Panc1 (cell line): ENCODE results near the gene SLC22A23. TPM values are rescaled to one million over a fixed set of nuclear protein-coding genes. Genes with fewer than 3 reads are reported as not detected.
"Not testable (repeated sequence)": the region's sequence is repeated elsewhere in the genome, so short reads cannot be mapped to it uniquely, and the experiment has no call there.

ENCODE experiments used
- ATAC-seq: fragments of 200-7000 bp; cut with Tn5 transposase; 2 replicates; pipeline ENCODE4 v1.9.1; 2020; ENCODE audit warnings: mild to moderate bottlenecking, moderate library complexity
- BruUV-seq: library from RNA; stranded (reverse); fragments of 400-500 nt; replicated peaks from 2 replicates; lab custom pipeline; 2021; lab: Mats Ljungman, UMichigan
- CTCF ChIA-PET: fragments of 300-600 bp; sonication (Branson Sonifier 250); formaldehyde crosslinking; loops from one replicate; lab custom pipeline; 2022; ENCODE audit warnings: antibody characterized with exemption; lab: Charles Lee
- POLR2A ChIA-PET: fragments of 300-600 bp; sonication (Branson Sonifier 250); formaldehyde crosslinking; loops from one replicate; lab custom pipeline; 2022; ENCODE audit warnings: antibody characterized with exemption; lab: Charles Lee
- DNase-seq: peaks from one replicate; pipeline ENCODE4 v3.0.0-alpha.2; 2010; ENCODE audit warnings: low read depth, low spot score
- H3K27ac ChIP-seq: 2 replicates; pipeline ENCODE4 v1.5.1; 2011; ENCODE audit warnings: mild to moderate bottlenecking, low read length, inconsistent platforms
- H3K27me3 ChIP-seq: fragments of 200-500 bp; sonication (Bioruptor generic); 2 replicates; pipeline ENCODE4 v1.6.0; 2014; ENCODE audit warnings: low read length, inconsistent platforms; ENCODE audit not compliant: control insufficient read depth, insufficient read depth
- H3K36me3 ChIP-seq: fragments of 200-500 bp; sonication (Bioruptor generic); 2 replicates; pipeline ENCODE4 v1.5.1; 2014; ENCODE audit warnings: inconsistent platforms, mild to moderate bottlenecking, low read length, moderate library complexity; ENCODE audit not compliant: control insufficient read depth, insufficient read depth
- H3K4me1 ChIP-seq: 2 replicates; pipeline ENCODE4 v1.5.1; 2011; ENCODE audit warnings: inconsistent platforms, mild to moderate bottlenecking, low read length, moderate library complexity; ENCODE audit not compliant: control insufficient read depth, insufficient read depth
- H3K4me3 ChIP-seq, 2 experiments: 2 replicates each; pipeline ENCODE4 v1.5.1; 2011 to 2012; ENCODE audit warnings: low read depth in 2 of 2, low read length in 2 of 2, mild to moderate bottlenecking in 2 of 2, inconsistent platforms in 1 of 2, moderate library complexity in 1 of 2
- H3K9me3 ChIP-seq: fragments of 200-500 bp; sonication (Bioruptor generic); 2 replicates; pipeline ENCODE4 v1.5.1; 2014; ENCODE audit warnings: low read depth, mild to moderate bottlenecking, inconsistent platforms, low read length, moderate library complexity; ENCODE audit not compliant: control insufficient read depth, insufficient read depth
- CTCF ChIP-seq: fragments of 450-650 bp; IDR thresholded peaks from 2 replicates; pipeline ENCODE4 v1.5.1; 2017; ENCODE audit warnings: mild to moderate bottlenecking
- POLR2AphosphoS5 ChIP-seq: IDR thresholded peaks from 2 replicates; pipeline ENCODE4 v1.6.1; 2012; ENCODE audit warnings: mild to moderate bottlenecking, low read depth, low read length, moderate library complexity
- SIN3A ChIP-seq: IDR thresholded peaks from 2 replicates; pipeline ENCODE4 v1.6.1; 2012; ENCODE audit warnings: low read depth, mild to moderate bottlenecking, low read length, moderate library complexity, borderline replicate concordance; ENCODE audit not compliant: insufficient read depth
- TCF7L2 ChIP-seq: IDR thresholded peaks from 2 replicates; pipeline ENCODE4 v1.6.1; 2011; ENCODE audit warnings: mild to moderate bottlenecking, low read depth, low read length, inconsistent platforms
- in situ Hi-C: cut with HindIII; loops from 2 replicates; pipeline ENCODE4 v1.10.0; 2016; ENCODE audit warnings: low sequenced_read_pairs, low pct_unique_long_range_greater_than_20kb
- intact Hi-C: fragments of 100-400 bp; cut with micrococcal nuclease; formaldehyde crosslinking; loops from one replicate; pipeline ENCODE4 v1.10.0; 2022; ENCODE audit not compliant: unreplicated experiment
- total RNA-seq: library from RNA; stranded (reverse); gene quantifications from one replicate; pipeline ENCODE4 v1.2.1, GENCODE V29; 2021; ENCODE audit not compliant: unreplicated experiment
- TF ChIP-seq, protein P1 (sequence below), 2 experiments: IDR thresholded peaks; 2 replicates each; pipeline ENCODE4 v1.6.1; 2011 to 2012; ENCODE audit warnings: low read depth in 2 of 2, control low read depth in 1 of 2, low read length in 1 of 2, mild to moderate bottlenecking in 1 of 2, moderate library complexity in 1 of 2; ENCODE audit not compliant: insufficient read depth in 1 of 2

Gene SLC22A23
- total RNA-seq, 1 experiment from 2014 or later = 4.5 TPM

GRCh38 chr6:3380344-3381232 is 76.3 kb downstream of the SLC22A23 start:
- no peak for ATAC-seq
- no peaks in the 10 kb centered on the region for H3K4me1 ChIP-seq
- no peaks in the 10 kb centered on the region for H3K36me3 ChIP-seq
- no TSS peak for BruUV-seq
- in situ Hi-C loops = no loop called here
- no peak for DNase-seq
- CTCF ChIA-PET = no interaction called here
- POLR2A ChIA-PET = no interaction called here
- intact Hi-C loops = no loop called here
- H3K27ac ChIP-seq = no peak overlapping the region
- H3K27me3 ChIP-seq = no peaks in the 10 kb centered on the region
- TF ChIP-seq, protein P1, sequence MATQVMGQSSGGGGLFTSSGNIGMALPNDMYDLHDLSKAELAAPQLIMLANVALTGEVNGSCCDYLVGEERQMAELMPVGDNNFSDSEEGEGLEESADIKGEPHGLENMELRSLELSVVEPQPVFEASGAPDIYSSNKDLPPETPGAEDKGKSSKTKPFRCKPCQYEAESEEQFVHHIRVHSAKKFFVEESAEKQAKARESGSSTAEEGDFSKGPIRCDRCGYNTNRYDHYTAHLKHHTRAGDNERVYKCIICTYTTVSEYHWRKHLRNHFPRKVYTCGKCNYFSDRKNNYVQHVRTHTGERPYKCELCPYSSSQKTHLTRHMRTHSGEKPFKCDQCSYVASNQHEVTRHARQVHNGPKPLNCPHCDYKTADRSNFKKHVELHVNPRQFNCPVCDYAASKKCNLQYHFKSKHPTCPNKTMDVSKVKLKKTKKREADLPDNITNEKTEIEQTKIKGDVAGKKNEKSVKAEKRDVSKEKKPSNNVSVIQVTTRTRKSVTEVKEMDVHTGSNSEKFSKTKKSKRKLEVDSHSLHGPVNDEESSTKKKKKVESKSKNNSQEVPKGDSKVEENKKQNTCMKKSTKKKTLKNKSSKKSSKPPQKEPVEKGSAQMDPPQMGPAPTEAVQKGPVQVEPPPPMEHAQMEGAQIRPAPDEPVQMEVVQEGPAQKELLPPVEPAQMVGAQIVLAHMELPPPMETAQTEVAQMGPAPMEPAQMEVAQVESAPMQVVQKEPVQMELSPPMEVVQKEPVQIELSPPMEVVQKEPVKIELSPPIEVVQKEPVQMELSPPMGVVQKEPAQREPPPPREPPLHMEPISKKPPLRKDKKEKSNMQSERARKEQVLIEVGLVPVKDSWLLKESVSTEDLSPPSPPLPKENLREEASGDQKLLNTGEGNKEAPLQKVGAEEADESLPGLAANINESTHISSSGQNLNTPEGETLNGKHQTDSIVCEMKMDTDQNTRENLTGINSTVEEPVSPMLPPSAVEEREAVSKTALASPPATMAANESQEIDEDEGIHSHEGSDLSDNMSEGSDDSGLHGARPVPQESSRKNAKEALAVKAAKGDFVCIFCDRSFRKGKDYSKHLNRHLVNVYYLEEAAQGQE (IDR thresholded peaks at IDR 0.05; ENCODE audit: insufficient read depth in 1 of 2, low read depth in 2 of 2, low read length in 1 of 2) = no peak
- TF ChIP-seq SIN3A = no peak
- H3K9me3 ChIP-seq = no peaks in the 10 kb centered on the region
- H3K4me3 ChIP-seq = no peak overlapping the region

DNA sequence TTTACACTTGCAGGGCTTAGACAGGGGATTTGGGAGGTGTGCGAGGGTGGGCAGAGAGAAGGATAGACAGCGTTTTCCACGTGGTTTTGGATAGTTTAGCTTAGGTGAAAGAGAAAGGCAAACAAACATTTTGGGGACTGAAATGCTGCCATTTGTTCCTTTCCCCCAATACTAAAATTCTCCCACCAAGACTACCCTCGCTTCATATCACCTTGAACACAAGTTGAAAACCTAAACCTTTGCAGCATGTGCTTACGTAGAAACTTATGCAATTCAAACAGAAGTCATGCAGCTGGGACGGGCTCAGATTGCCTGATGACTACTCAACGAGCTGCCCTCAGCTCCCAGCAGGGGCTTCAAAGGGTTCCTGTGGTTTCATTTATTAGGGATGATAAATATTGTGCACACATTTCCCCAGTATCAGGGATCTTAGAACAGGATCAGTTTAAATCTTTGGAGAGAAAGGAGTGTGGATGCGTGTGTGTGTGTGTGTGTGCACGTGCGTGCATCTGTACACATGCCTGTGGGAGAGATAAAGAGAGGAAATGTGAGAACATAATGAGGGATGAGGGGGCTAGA is 77.3 kb downstream of the SLC22A23 start:
- Histone ChIP-seq H3K36me3 (no peaks in the 10 kb centered on the region), H3K27me3 (no peaks in the 10 kb centered on the region), H3K4me1 (no peaks in the 10 kb centered on the region), H3K4me3 (no peak overlapping the region), H3K9me3 (no peaks in the 10 kb centered on the region), H3K27ac (no peak overlapping the region)
- TF ChIP-seq, protein P1 (IDR thresholded peaks at IDR 0.05; ENCODE audit: insufficient read depth in 1 of 2, low read depth in 2 of 2, low read length in 1 of 2) = no peak
- TF ChIP-seq SIN3A = no peak
- TF ChIP-seq TCF7L2 = no peak
- TF ChIP-seq POLR2AphosphoS5 = no peak
- no peak for TF ChIP-seq CTCF
- BruUV-seq = no TSS peak
- DNase-seq = no peak
- POLR2A ChIA-PET = no interaction called here
- ATAC-seq = no peak
- in situ Hi-C loops = no loop called here
- intact Hi-C loops = no loop called here
- CTCF ChIA-PET = no interaction called here

GRCh38 chr6:3378808-3379207 is 78.0 kb downstream of the SLC22A23 start:
- H3K4me3 ChIP-seq, in situ Hi-C loops, H3K27ac ChIP-seq, H3K4me1 ChIP-seq, POLR2A ChIA-PET, ATAC-seq, DNase-seq, H3K36me3 ChIP-seq, H3K9me3 ChIP-seq, BruUV-seq, H3K27me3 ChIP-seq, intact Hi-C loops: not testable (repeated sequence)
- CTCF ChIA-PET = interaction anchor here (0.6 kb wide), 1 partner anchor 221 kb away, joined by 3 read pairs; no protein-coding TSS in a partner anchor

- H3K36me3 ChIP-seq, ATAC-seq, H3K4me3 ChIP-seq, intact Hi-C loops, H3K4me1 ChIP-seq, DNase-seq, BruUV-seq, H3K27me3 ChIP-seq, POLR2A ChIA-PET, in situ Hi-C loops, H3K9me3 ChIP-seq, H3K27ac ChIP-seq: not testable (repeated sequence)
- CTCF ChIA-PET = interaction anchor here (0.6 kb wide), 1 partner anchor 220 kb away, joined by 3 read pairs; no protein-coding TSS in a partner anchor
These were observed 78.5 kb downstream of the SLC22A23 start for GRCh38 chr6:3378398-3378782.
